H1 (cell line): ENCODE results near the gene CAPN14. TPM values are rescaled to one million over a fixed set of nuclear protein-coding genes. Genes with fewer than 3 reads are reported as not detected.

Source experiments
- CHD7 ChIP-seq: fragments of 300-600 bp; sonication (generic); IDR thresholded peaks from 2 replicates; pipeline ENCODE4 v1.7.1; 2012; ENCODE audit warnings: low read length, moderate library complexity, mild to moderate bottlenecking, inconsistent platforms; ENCODE audit not compliant: insufficient replicate concordance
- KDM4A ChIP-seq: IDR thresholded peaks from one replicate; pipeline ENCODE4 v1.7.1; 2012; ENCODE audit warnings: low read depth, mild to moderate bottlenecking, moderate library complexity, low read length, inconsistent platforms; ENCODE audit not compliant: severe bottlenecking
- NANOG ChIP-seq: IDR thresholded peaks from 2 replicates; pipeline ENCODE4 v1.6.1; 2011; ENCODE audit warnings: low read length, low read depth, mild to moderate bottlenecking, inconsistent platforms; ENCODE audit not compliant: insufficient read depth, poor library complexity, severe bottlenecking
- SP4 ChIP-seq: IDR thresholded peaks from 2 replicates; pipeline ENCODE4 v1.6.1; 2012; ENCODE audit warnings: low read length, inconsistent platforms
- polyA plus RNA-seq, 7 experiments: library from polyadenylated mRNA; depleted of rRNA in 3 of 7; stranded (reverse) in 5 of 7; unstranded in 2 of 7; fragments of >200 nt in 5 of 7; fragments of 200-250 nt in 2 of 7; gene quantifications; 1 replicate in 5 of 7; 2 replicates in 1 of 7; 4 replicates in 1 of 7; pipeline versions ENCODE4 v1.2.1 to v1.2.3, GENCODE V29; 2011 to 2013; ENCODE audit warnings: missing spikeins in 2 of 7, mixed read lengths in 2 of 7
- total RNA-seq: library from RNA; stranded (reverse); fragmentation: NEBNext Ultra II Directional; extraction: Animal tissue kit (Norgen Biotek cat#: 25700); gene quantifications from 2 replicates; pipeline ENCODE4 v1.2.1, GENCODE V29; 2021

The CAPN14 gene
- total and polyA plus RNA-seq, 2 of the 8 experiments (the other 6 are each of a cell fraction or from before 2014, with no cell fraction given), result 0.07 TPM; not detected in 1

- TF ChIP-seq NANOG, result no peak
- TF ChIP-seq CHD7, result no peak
- no peak for TF ChIP-seq SP4
- no peak for TF ChIP-seq KDM4A
Measured at GRCh38 chr2:31214444-31214915, 2.8 kb downstream of the CAPN14 start (continued).
